ENCODE results near the gene TNRC6A. TPM values are rescaled to one million over a fixed set of nuclear protein-coding genes. Genes with fewer than 3 reads are reported as not detected.

Gene TNRC6A
- total and polyA plus RNA-seq, 9 of the 15 experiments (the other 6 are each of a cell fraction or from before 2014, with no cell fraction given), result 3.4 to 32.1 (median 26.6) TPM

GRCh38 chr16:24759006-24759405 is 29.6 kb downstream of the TNRC6A start:
- Histone ChIP-seq H3K36me3 (ENCODE audit: control insufficient read depth, insufficient read depth, low read length) (peaks cover 56% of the 10 kb centered on the region), H2AFZ (ENCODE audit: low read depth, low read length) (no peak overlapping the region), H3K9me1 (ENCODE audit: control insufficient read depth, insufficient read depth, low read length) (no peaks in the 10 kb centered on the region), H3K27me3 (ENCODE audit: control insufficient read depth in 2 of 2, insufficient read depth in 2 of 2, low read length in 2 of 2) (no peaks in the 10 kb centered on the region), H3K79me2 (ENCODE audit: control insufficient read depth, insufficient read depth, low read length) (peaks cover 56% of the 10 kb centered on the region), H4K20me1 (replicated peaks; ENCODE audit: control insufficient read depth, insufficient read depth, low read length) (no peaks in the 10 kb centered on the region), H3K4me2 (ENCODE audit: insufficient read depth, low read length) (no peak overlapping the region), H3K9me3 (replicated peaks; ENCODE audit: control insufficient read depth, insufficient read depth, low read depth, low read length) (no peaks in the 10 kb centered on the region), H3K4me1 (replicated peaks in 1 of 2; ENCODE audit: control insufficient read depth in 2 of 2, insufficient read depth in 2 of 2, low read length in 2 of 2) (no peaks in the 10 kb centered on the region; a peak in 1 of 5 replicates), H3K27ac (ENCODE audit: extremely low read depth, low read depth, low read length) (no peak overlapping the region), H3K4me3 (no peak overlapping the region), H3K9ac (ENCODE audit: insufficient read depth in 1 of 2, low read depth in 2 of 2, low read length in 2 of 2) (no peak overlapping the region)
- POLR2A ChIA-PET, result interaction anchor here (0.5 to 1.6 kb wide), 4 partner anchors 10 to 341 kb away, joined by 4 to 6 read pairs (median 4); no protein-coding TSS in a partner anchor
- ATAC-seq (no peak), FAIRE-seq (no peak), DNase-seq (ENCODE audit: extremely low read depth in 1 of 4, low spot score in 3 of 4) (no peak)
- in situ Hi-C loops (cut with MboI), result no loop called here
- intact Hi-C loops (cut with micrococcal nuclease), result no loop called here
- 69% methylated on average over 2 of the region's 2 CpGs for WGBS (ENCODE audit: insufficient coverage, low coverage, missing lambda C conversion rate)
- no TSS peak for BruUV-seq (replicated peaks)
- CTCF ChIA-PET (ENCODE audit: low intra/inter-chr PET ratio), result no interaction called here
- TF ChIP-seq FOXO4 (CRISPR knock-in tag; IDR thresholded peaks at IDR 0.05) (no peak), CTBP1 (IDR thresholded peaks at IDR 0.05; ENCODE audit: borderline replicate concordance) (no peak), ZNF589 (CRISPR knock-in tag; IDR thresholded peaks at IDR 0.05; ENCODE audit: low read depth) (no peak), ZNF551 (CRISPR knock-in tag; IDR thresholded peaks at IDR 0.05) (no peak), MAX (CRISPR knock-in tag; IDR thresholded peaks at IDR 0.05) (no peak), ZNF561 (CRISPR knock-in tag; conservative IDR thresholded peaks at IDR 0.05) (no peak), ZNF12 (CRISPR knock-in tag; IDR thresholded peaks at IDR 0.05) (no peak), ZNF408 (CRISPR knock-in tag; IDR thresholded peaks at IDR 0.05; ENCODE audit: low read depth) (no peak), ETV6 (IDR thresholded peaks at IDR 0.05; ENCODE audit: borderline replicate concordance in 1 of 2, low read depth in 2 of 2, low read length in 1 of 2) (no peak), ETV6 (CRISPR knock-in tag; IDR thresholded peaks at IDR 0.05; ENCODE audit: borderline replicate concordance) (no peak), KAT2B (IDR thresholded peaks at IDR 0.05; ENCODE audit: low read depth, low read length) (no peak), ZNF57 (CRISPR knock-in tag; IDR thresholded peaks at IDR 0.05) (no peak), ZNF146 (CRISPR knock-in tag; IDR thresholded peaks at IDR 0.05; ENCODE audit: unreplicated experiment) (no peak), ZNF398 (CRISPR knock-in tag; IDR thresholded peaks at IDR 0.05) (no peak), BCOR (IDR thresholded peaks at IDR 0.05) (no peak), OTX1 (CRISPR knock-in tag; IDR thresholded peaks at IDR 0.05) (no peak), RBM34 (IDR thresholded peaks at IDR 0.05; ENCODE audit: borderline replicate concordance, insufficient read depth, low read length) (no peak)
